K562 (cell line): Measurements from ENCODE around the gene SCYGR5. TPM values are rescaled to one million over a fixed set of nuclear protein-coding genes. Genes with fewer than 3 reads are reported as not detected.

Experiments
- DMBX1 ChIP-seq: fragments of 250-450 bp; sonication (Bioruptor Pico); IDR thresholded peaks from 2 replicates; pipeline ENCODE4 v1.8.0; 2022; ENCODE audit warnings: inconsistent platforms, mild to moderate bottlenecking, moderate library complexity, borderline replicate concordance
- FOXM1 ChIP-seq, 2 experiments: fragments of 450-650 bp in 1 of 2; sonication (generic) in 1 of 2; formaldehyde crosslinking in 1 of 2; IDR thresholded peaks; 2 replicates each; pipeline versions ENCODE4 v1.6.1 to v1.9.0; 2017 to 2022; ENCODE audit warnings: low read depth in 2 of 2, mild to moderate bottlenecking in 2 of 2, missing genetic modification reagents in 1 of 2, moderate library complexity in 1 of 2
- HSF4 ChIP-seq: fragments of 250-450 bp; sonication (Bioruptor Pico); IDR thresholded peaks from 2 replicates; pipeline ENCODE4 v2.1.2; 2022; ENCODE audit warnings: mild to moderate bottlenecking, moderate library complexity, borderline replicate concordance
- KDM5B ChIP-seq: fragments of 200-600 bp; sonication (generic); IDR thresholded peaks from 2 replicates; pipeline ENCODE4 v1.6.1; 2012; ENCODE audit warnings: low read depth, mild to moderate bottlenecking, moderate library complexity, low read length, control low read depth, inconsistent platforms; ENCODE audit not compliant: insufficient replicate concordance
- PREB ChIP-seq: sonication (generic); formaldehyde crosslinking; IDR thresholded peaks from 2 replicates; pipeline ENCODE4 v1.8.1; 2023; ENCODE audit warnings: mild to moderate bottlenecking, missing genetic modification reagents
- RFX7 ChIP-seq: fragments of 250-450 bp; sonication (Bioruptor Pico); IDR thresholded peaks from 2 replicates; pipeline ENCODE4 v1.5.1; 2021; ENCODE audit warnings: mild to moderate bottlenecking
- STAT6 ChIP-seq: sonication (generic); formaldehyde crosslinking; IDR thresholded peaks from 2 replicates; pipeline ENCODE4 v1.8.1; 2023; ENCODE audit warnings: mild to moderate bottlenecking, missing genetic modification reagents
- ZBTB5 ChIP-seq: fragments of 450-650 bp; IDR thresholded peaks from 2 replicates; pipeline ENCODE4 v1.6.1; 2017; ENCODE audit warnings: antibody characterized with exemption
- ZNF253 ChIP-seq: fragments of 250-450 bp; sonication (Bioruptor Pico); conservative IDR thresholded peaks from 2 replicates; pipeline ENCODE4 v1.6.1; 2021; ENCODE audit warnings: mild to moderate bottlenecking
- ZNF584 ChIP-seq: fragments of 200-800 bp; sonication (Bioruptor generic); IDR thresholded peaks from 2 replicates; pipeline ENCODE4 v1.6.1; 2016; ENCODE audit warnings: low read depth, mild to moderate bottlenecking, missing genetic modification characterization, missing compliant biosample characterization
- ZNF668 ChIP-seq: fragments of 250-450 bp; sonication (Bioruptor Pico); IDR thresholded peaks from 2 replicates; pipeline ENCODE4 v1.8.0; 2022; ENCODE audit warnings: mild to moderate bottlenecking, inconsistent platforms
- polyA plus RNA-seq, 8 experiments: library from polyadenylated mRNA; depleted of rRNA in 4 of 8; stranded (reverse) in 5 of 8; unstranded in 3 of 8; fragments of >200 nt; fragmentation: Nextera tagmentation in 2 of 8; fragmentation: Illumina TruSeq in 1 of 8; extraction: Ambion mirVana in 2 of 8; extraction: Trizol in 1 of 8; gene quantifications; 2 replicates each; pipeline versions ENCODE4 v1.2.1 to v1.2.3, GENCODE V29; 2011 to 2014; ENCODE audit warnings: inconsistent platforms in 1 of 8, missing spikeins in 1 of 8
- total RNA-seq, 7 experiments: library from RNA; depleted of rRNA in 6 of 7; stranded (reverse); fragments of >200 nt in 6 of 7; fragmentation: Illumina TruSeq in 2 of 7; extraction: Trizol in 2 of 7; gene quantifications; 2 replicates each; pipeline versions ENCODE4 v1.2.1 to v1.2.3, GENCODE V29; 2011 to 2021; ENCODE audit warnings: low replicate concordance in 1 of 7

Gene SCYGR5
- total and polyA plus RNA-seq, 9 of the 15 experiments (the other 6 are each of a cell fraction or from before 2014, with no cell fraction given): not detected

- TF ChIP-seq ZBTB5 (no peak), HSF4 (CRISPR knock-in tag) (no peak), ZNF584 (no peak), STAT6 (CRISPR knock-in tag) (no peak), ZNF668 (CRISPR knock-in tag) (no peak), DMBX1 (no peak), ZNF253 (CRISPR knock-in tag) (no peak), KDM5B (no peak), PREB (no peak), FOXM1 (IDR thresholded peaks at IDR 0.05; ENCODE audit: low read depth) (no peak), FOXM1 (CRISPR knock-in tag; IDR thresholded peaks at IDR 0.05; ENCODE audit: low read depth) (no peak), RFX7 (CRISPR knock-in tag) (no peak)
Observed at GRCh38 chr2:227665189-227665940, 1.2 kb upstream of the SCYGR5 start (continued).
